Activated CD8-positive, alpha-beta memory T cell treated with anti-CD3 and anti-CD28 coated beads, Interleukin-2, amount 50 U/mL, for 1 hour (primary cell): ENCODE results near the gene SRGN.
A peak's percentile ranks its signal among the peaks of the same experiment; 100 is the strongest.

Experiments
- DNase-seq: peaks from one replicate; pipeline ENCODE4 v3.0.0-alpha.2; 2020; ENCODE audit errors: extremely low read depth

The SRGN gene

GRCh38 chr10:69090685-69091084 lies 2.8 kb downstream of the SRGN start:
- DNase-seq, result no peak

- no peak for DNase-seq
These were observed 3.3 kb downstream of the SRGN start for GRCh38 chr10:69091143-69091651.

GRCh38 chr10:69092959-69093850 lies 5.3 kb downstream of the SRGN start:
- peak; percentile 45 for DNase-seq

- DNase-seq, result no peak
These were observed 6.0 kb downstream of the SRGN start for GRCh38 chr10:69093933-69094332.

GRCh38 chr10:69096045-69096444 lies 8.1 kb downstream of the SRGN start:
- no peak for DNase-seq

GRCh38 chr10:69097729-69098128 lies 9.8 kb downstream of the SRGN start:
- no peak for DNase-seq

DNA sequence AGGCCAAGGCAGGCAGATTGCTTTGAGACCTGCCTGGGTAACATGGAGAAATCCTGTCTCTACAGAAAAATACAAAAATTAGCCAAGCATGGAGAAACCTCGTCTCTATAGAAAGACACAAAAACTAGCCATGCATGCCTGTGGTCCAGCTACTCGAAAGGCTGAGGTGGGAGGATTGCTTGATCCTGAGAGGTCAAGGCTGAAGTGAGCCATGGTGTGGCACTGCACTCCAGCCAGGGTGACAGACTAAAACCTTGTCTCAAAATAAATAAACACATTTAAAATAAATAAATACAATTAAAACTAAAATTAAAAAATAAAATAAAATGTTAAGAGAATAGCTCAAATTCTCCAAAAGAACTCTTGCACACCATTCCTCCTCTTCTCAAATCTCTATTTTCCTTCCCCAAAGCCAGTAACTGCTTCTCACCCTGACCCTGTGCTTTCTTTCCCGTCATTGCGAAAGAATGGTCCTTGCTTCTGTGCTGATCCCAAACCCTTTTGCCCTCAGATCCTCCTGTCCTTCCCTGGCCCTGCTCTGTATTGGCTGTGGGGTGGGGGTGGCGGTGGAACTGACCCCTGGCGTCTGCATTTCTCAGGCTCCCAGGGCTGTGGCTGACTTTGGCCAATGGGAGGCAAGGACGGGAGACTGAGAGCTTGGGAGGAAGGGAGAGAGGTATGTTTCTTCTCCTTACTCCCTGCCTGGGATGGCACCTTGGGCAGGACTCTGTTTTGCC lies 12.4 kb downstream of the SRGN start:
- no peak for DNase-seq

- no peak for DNase-seq
These were observed 13.7 kb downstream of the SRGN start for GRCh38 chr10:69101451-69102095.

- DNase-seq, result no peak
These were observed 14.5 kb downstream of the SRGN start for GRCh38 chr10:69102440-69102839.

- DNase-seq, result no peak
These were observed 15.9 kb downstream of the SRGN start for GRCh38 chr10:69103784-69104183.

GRCh38 chr10:69104994-69105790 lies 17.3 kb downstream of the SRGN start:
- DNase-seq, result no peak

DNA sequence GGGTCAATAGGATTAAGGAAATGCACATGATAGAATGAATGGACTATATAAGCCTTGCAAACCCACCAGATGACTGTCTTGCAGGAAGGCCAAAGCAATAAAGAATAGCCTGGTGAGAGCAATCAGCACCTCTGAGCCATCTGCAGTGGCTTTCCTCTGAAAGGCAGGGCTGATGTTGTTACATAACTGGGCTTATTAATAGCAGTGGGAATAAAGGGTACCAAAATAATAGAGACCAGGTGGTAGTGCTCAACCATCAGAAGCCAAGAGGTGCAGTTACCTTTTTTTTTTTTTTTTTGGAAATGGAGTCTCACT lies 19.2 kb downstream of the SRGN start:
- no peak for DNase-seq

DNA sequence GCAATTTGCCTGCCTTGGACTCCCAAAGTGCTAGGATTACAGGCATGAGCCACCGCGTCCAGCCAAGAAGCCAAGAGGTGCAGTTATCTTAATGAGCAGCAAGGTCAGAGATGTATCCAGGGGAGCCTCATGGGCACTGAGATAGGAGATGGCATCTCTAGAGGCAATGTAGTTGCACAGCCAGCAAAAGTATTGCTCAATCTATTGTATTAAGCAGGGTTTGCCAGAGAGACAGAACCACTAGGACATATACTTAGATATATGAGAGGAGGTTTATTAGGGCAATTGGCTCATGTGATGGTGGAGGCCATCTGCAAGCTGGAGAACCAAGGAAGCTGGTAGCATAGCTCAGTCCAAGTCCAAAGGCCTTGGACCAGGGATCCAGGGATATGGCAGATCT lies 19.8 kb downstream of the SRGN start:
- DNase-seq, result no peak

- no peak for DNase-seq
These were observed 32.0 kb downstream of the SRGN start for GRCh38 chr10:69119896-69120295.

DNA sequence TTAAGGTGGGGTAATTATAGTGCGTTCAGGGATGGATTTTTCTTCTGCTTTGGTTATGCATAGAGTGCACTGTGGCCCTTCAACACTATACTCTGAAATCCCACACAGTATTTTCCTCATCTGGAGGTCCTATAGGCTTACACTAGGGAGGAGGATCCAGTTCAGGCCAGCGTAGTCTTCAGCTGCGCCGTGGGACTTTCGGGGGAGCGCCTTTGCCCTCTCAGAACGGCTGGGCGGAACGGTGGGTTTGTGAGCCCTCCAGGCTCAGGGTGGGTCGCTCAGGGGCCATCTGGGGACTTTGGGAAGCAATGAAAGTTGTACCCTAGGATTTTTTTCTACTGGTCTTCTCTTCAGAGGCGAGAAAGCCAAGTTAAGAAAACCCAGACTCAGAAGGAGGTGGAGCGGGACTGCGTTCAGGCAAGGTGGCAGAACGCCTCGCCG lies 35.4 kb downstream of the SRGN start:
- no peak for DNase-seq

GRCh38 chr10:69123747-69124562 lies 36.1 kb downstream of the SRGN start, which contains the start of gene VPS26A:
Gene VPS26A, plus strand, starts transcription at chr10:69124178. Its CDS starts 100 bp downstream, at chr10:69124278.
- DNase-seq, result peak; percentile 93

DNA sequence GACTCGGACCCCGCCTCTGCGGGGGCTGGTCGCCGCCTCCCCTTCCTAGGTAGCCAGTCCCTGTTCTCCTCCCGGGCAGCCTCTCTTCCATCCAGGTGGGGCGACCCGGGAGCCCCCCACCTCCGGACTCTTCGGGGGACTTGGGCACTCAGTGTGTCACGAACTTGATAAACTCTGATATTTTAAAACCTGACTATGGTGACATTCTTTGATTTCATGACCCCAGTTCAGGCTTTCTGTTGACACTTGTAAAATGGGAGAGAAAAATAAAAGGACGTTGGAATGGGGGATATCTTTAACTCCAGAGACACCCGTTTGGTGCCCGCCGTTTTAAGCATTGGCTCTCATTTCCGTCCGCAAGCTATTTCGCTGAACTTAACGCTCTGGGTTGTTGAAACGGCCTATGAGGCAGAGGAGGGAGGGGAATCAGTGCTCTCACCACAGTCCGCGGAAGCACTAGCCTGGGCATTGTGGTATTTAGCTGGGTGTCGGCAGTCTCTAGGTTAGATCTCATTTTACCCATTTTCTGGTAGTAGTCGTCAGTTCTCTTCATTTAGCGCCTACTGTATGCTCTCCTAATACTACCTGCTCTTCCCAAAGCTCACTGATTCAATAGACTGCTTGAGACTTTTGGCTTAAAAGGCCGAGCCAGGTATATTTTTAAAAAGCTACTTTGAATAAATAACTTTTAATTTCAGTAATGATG lies 36.8 kb downstream of the SRGN start:
- no peak for DNase-seq

DNA sequence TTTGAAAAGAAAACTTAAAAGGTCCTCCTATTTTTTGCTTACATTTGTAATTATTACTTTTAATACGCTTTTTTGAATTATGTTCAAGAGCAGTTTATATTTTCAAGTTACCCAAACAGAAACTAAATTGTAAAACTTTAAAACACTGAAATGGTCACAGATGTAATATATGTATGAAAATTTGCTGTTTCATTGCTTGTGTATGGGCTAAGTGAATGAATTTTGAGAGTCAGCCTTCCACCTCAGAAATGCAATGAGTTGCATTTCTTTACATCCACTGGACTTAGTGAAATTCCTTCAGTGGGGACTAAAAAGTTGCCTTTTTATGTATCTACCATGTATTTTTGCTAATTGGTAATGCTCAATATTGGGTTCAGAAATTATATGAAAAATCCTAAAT lies 37.7 kb downstream of the SRGN start:
- DNase-seq, result no peak

DNA sequence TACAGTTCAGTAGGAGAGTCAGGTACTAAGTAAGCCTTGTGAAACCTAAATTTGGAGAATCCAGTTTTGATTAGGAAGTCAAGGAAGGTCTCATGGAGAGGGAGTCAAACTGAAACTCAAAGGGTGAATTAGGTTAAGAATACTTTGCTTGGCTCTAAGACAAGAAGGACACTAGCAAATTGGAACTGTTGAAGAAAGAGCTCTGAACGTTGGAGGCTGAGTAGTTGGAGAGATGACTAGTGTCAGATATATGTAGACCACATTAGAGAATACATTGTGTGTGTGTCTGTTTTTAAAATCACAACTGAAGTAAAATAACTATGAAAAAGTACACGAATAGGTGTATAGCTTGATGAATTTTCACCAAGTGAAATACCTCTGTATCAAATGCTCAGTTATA lies 42.3 kb downstream of the SRGN start:
- DNase-seq, result no peak

GRCh38 chr10:69139961-69140360 lies 52.1 kb downstream of the SRGN start:
- no peak for DNase-seq
